WTC11 (cell line): ENCODE measurements around the gene DMD. TPM values are rescaled to one million over a fixed set of nuclear protein-coding genes. Genes with fewer than 3 reads are reported as not detected.

Source experiments
- ATAC-seq: fragments of 200-7000 bp; cut with Tn5 transposase; 2 replicates; pipeline ENCODE4 v1.10.0; 2021; ENCODE audit warnings: mild to moderate bottlenecking, moderate library complexity
- CTCF ChIA-PET: fragments of 300-600 bp; sonication (Branson Sonifier 250); formaldehyde crosslinking; loops from one replicate; lab custom pipeline; 2021; ENCODE audit warnings: antibody characterized with exemption; lab: Charles Lee
- POLR2A ChIA-PET: fragments of 350-600 bp; sonication (Branson Sonifier 250); formaldehyde crosslinking; loops from one replicate; lab custom pipeline; 2021; ENCODE audit warnings: antibody characterized with exemption; lab: Charles Lee
- DNase-seq: peaks from one replicate; pipeline ENCODE4 v3.0.0; 2021; ENCODE audit warnings: low spot score
- H3K27ac Mint-ChIP-seq: 2 replicates; pipeline ENCODE4 v1.8.0; 2021; ENCODE audit warnings: mixed read lengths
- H3K27me3 Mint-ChIP-seq: 2 replicates; pipeline ENCODE4 v1.8.0; 2021; ENCODE audit warnings: low read depth, mild to moderate bottlenecking, moderate library complexity, mixed read lengths
- H3K36me3 Mint-ChIP-seq: 2 replicates; pipeline ENCODE4 v1.8.0; 2021; ENCODE audit warnings: mixed read lengths
- H3K4me1 Mint-ChIP-seq: 2 replicates; pipeline ENCODE4 v1.8.0; 2022; ENCODE audit warnings: mixed read lengths
- H3K4me3 Mint-ChIP-seq: 2 replicates; pipeline ENCODE4 v1.8.0; 2021; ENCODE audit warnings: mild to moderate bottlenecking, moderate library complexity, mixed read lengths
- H3K9me3 Mint-ChIP-seq: 2 replicates; pipeline ENCODE4 v1.8.0; 2021; ENCODE audit warnings: mixed read lengths
- AFF4 ChIP-seq: sonication (generic); formaldehyde crosslinking; IDR thresholded peaks from 2 replicates; pipeline ENCODE4 v1.8.1; 2023; ENCODE audit warnings: mild to moderate bottlenecking, missing genetic modification reagents, borderline replicate concordance
- AR ChIP-seq: fragments of 250-450 bp; sonication (Bioruptor Pico); IDR thresholded peaks from 2 replicates; pipeline ENCODE4 v1.9.0; 2021; ENCODE audit warnings: mild to moderate bottlenecking
- CREB1 ChIP-seq: sonication (generic); formaldehyde crosslinking; IDR thresholded peaks from 2 replicates; pipeline ENCODE4 v1.8.0; 2023; ENCODE audit warnings: mild to moderate bottlenecking, missing genetic modification reagents
- ELF4 ChIP-seq: sonication (generic); formaldehyde crosslinking; IDR thresholded peaks from 2 replicates; pipeline ENCODE4 v1.8.1; 2022; ENCODE audit warnings: low read depth, mild to moderate bottlenecking, moderate library complexity, missing genetic modification reagents
- EMX1 ChIP-seq: fragments of 250-450 bp; sonication (Bioruptor Pico); IDR thresholded peaks from 2 replicates; pipeline ENCODE4 v1.8.0; 2021; ENCODE audit warnings: mild to moderate bottlenecking
- FOXK1 ChIP-seq: sonication (generic); formaldehyde crosslinking; IDR thresholded peaks from 2 replicates; pipeline ENCODE4 v1.8.0; 2022; ENCODE audit warnings: mild to moderate bottlenecking, moderate library complexity, missing genetic modification reagents
- GABPB1 ChIP-seq: sonication (generic); formaldehyde crosslinking; IDR thresholded peaks from 2 replicates; pipeline ENCODE4 v1.8.1; 2023; ENCODE audit warnings: mild to moderate bottlenecking, missing genetic modification reagents
- GRHL2 ChIP-seq: fragments of 250-450 bp; sonication (Bioruptor Pico); IDR thresholded peaks from 2 replicates; pipeline ENCODE4 v1.8.0; 2022; ENCODE audit warnings: mild to moderate bottlenecking, moderate library complexity; ENCODE audit not compliant: insufficient replicate concordance, severe bottlenecking
- HMGA2 ChIP-seq: fragments of 250-450 bp; sonication (Bioruptor Pico); IDR thresholded peaks from 2 replicates; pipeline ENCODE4 v1.4.0; 2021; ENCODE audit warnings: mild to moderate bottlenecking, moderate library complexity
- KAT7 ChIP-seq: sonication (generic); formaldehyde crosslinking; IDR thresholded peaks from 2 replicates; pipeline ENCODE4 v1.8.1; 2023; ENCODE audit warnings: missing genetic modification reagents, mild to moderate bottlenecking, borderline replicate concordance
- MLX ChIP-seq: sonication (generic); formaldehyde crosslinking; IDR thresholded peaks from 2 replicates; pipeline ENCODE4 v1.8.1; 2023; ENCODE audit warnings: mild to moderate bottlenecking, missing genetic modification reagents, moderate library complexity
- OVOL2 ChIP-seq: fragments of 250-450 bp; sonication (Bioruptor Pico); IDR thresholded peaks from 2 replicates; pipeline ENCODE4 v1.9.0; 2021; ENCODE audit warnings: mild to moderate bottlenecking, borderline replicate concordance
- PREB ChIP-seq: sonication (generic); formaldehyde crosslinking; IDR thresholded peaks from 2 replicates; pipeline ENCODE4 v1.8.1; 2022; ENCODE audit warnings: mild to moderate bottlenecking, missing genetic modification reagents, moderate library complexity, borderline replicate concordance
- RELA ChIP-seq: sonication (generic); formaldehyde crosslinking; IDR thresholded peaks from 2 replicates; pipeline ENCODE4 v1.8.1; 2022; ENCODE audit warnings: missing genetic modification reagents, mild to moderate bottlenecking, borderline replicate concordance
- RORB ChIP-seq: fragments of 250-450 bp; sonication (Bioruptor Pico); IDR thresholded peaks from 2 replicates; pipeline ENCODE4 v1.9.0; 2021; ENCODE audit warnings: mild to moderate bottlenecking
- SMAD4 ChIP-seq: sonication (generic); formaldehyde crosslinking; IDR thresholded peaks from 2 replicates; pipeline ENCODE4 v1.8.0; 2022; ENCODE audit warnings: mild to moderate bottlenecking, missing genetic modification reagents
- TCF7 ChIP-seq: sonication (generic); formaldehyde crosslinking; IDR thresholded peaks from 2 replicates; pipeline ENCODE4 v1.8.0; 2022; ENCODE audit warnings: mild to moderate bottlenecking, low read depth, missing genetic modification reagents, moderate library complexity
- ZNF317 ChIP-seq: sonication (generic); formaldehyde crosslinking; IDR thresholded peaks from 2 replicates; pipeline ENCODE4 v1.8.1; 2023; ENCODE audit warnings: low read depth, mild to moderate bottlenecking, moderate library complexity, missing genetic modification reagents, borderline replicate concordance
- ZNF671 ChIP-seq: fragments of 250-450 bp; sonication (Bioruptor Pico); IDR thresholded peaks from 2 replicates; pipeline ENCODE4 v1.8.0; 2021; ENCODE audit warnings: mild to moderate bottlenecking
- ZSCAN18 ChIP-seq: fragments of 250-450 bp; sonication (Bioruptor Pico); IDR thresholded peaks from 2 replicates; pipeline ENCODE4 v2.1.2; 2022; ENCODE audit warnings: mild to moderate bottlenecking, moderate library complexity
- total RNA-seq: library from RNA; stranded (reverse); gene quantifications from 3 replicates; pipeline ENCODE4 v1.2.3, GENCODE V29; 2021
- TF ChIP-seq, protein P1 (sequence below): sonication (generic); formaldehyde crosslinking; IDR thresholded peaks from 2 replicates; pipeline ENCODE4 v1.8.1; 2023; ENCODE audit warnings: mild to moderate bottlenecking, missing genetic modification reagents
- TF ChIP-seq, protein P2 (sequence below): fragments of 250-450 bp; sonication (Bioruptor Pico); IDR thresholded peaks from 2 replicates; pipeline ENCODE4 v1.8.0; 2021; ENCODE audit warnings: mild to moderate bottlenecking

Gene DMD
- total RNA-seq, 1 experiment from 2014 or later, result 9.1 TPM

- TF ChIP-seq OVOL2 (CRISPR knock-in tag), result no peak
- no peak for TF ChIP-seq RORB
- TF ChIP-seq HMGA2 (CRISPR knock-in tag), result no peak
- TF ChIP-seq RELA, result no peak
- no peak for TF ChIP-seq AFF4 (CRISPR knock-in tag)
- no peak for TF ChIP-seq FOXK1 (CRISPR knock-in tag)
- no peak for TF ChIP-seq TCF7 (CRISPR knock-in tag)
These were observed 196.4 kb downstream of the DMD start (continued) for GRCh38 chrX:33014949-33015348.

GRCh38 chrX:33014086-33014485, 197.3 kb downstream of the DMD start:
- ChIA-PET POLR2A (no interaction called here), CTCF (no interaction called here)
- Mint-ChIP-seq H3K4me1 (no peaks in the 10 kb centered on the region), H3K27me3 (no peaks in the 10 kb centered on the region), H3K36me3 (peaks cover 2% of the 10 kb centered on the region), H3K9me3 (peaks cover 8% of the 10 kb centered on the region), H3K4me3 (no peak overlapping the region), H3K27ac (no peak overlapping the region)
- ATAC-seq, result no peak
- TF ChIP-seq ZNF671 (CRISPR knock-in tag), result no peak
- TF ChIP-seq, protein P1, sequence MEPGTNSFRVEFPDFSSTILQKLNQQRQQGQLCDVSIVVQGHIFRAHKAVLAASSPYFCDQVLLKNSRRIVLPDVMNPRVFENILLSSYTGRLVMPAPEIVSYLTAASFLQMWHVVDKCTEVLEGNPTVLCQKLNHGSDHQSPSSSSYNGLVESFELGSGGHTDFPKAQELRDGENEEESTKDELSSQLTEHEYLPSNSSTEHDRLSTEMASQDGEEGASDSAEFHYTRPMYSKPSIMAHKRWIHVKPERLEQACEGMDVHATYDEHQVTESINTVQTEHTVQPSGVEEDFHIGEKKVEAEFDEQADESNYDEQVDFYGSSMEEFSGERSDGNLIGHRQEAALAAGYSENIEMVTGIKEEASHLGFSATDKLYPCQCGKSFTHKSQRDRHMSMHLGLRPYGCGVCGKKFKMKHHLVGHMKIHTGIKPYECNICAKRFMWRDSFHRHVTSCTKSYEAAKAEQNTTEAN (CRISPR knock-in tag), result no peak
- TF ChIP-seq, protein P2, sequence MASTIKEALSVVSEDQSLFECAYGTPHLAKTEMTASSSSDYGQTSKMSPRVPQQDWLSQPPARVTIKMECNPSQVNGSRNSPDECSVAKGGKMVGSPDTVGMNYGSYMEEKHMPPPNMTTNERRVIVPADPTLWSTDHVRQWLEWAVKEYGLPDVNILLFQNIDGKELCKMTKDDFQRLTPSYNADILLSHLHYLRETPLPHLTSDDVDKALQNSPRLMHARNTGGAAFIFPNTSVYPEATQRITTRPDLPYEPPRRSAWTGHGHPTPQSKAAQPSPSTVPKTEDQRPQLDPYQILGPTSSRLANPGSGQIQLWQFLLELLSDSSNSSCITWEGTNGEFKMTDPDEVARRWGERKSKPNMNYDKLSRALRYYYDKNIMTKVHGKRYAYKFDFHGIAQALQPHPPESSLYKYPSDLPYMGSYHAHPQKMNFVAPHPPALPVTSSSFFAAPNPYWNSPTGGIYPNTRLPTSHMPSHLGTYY (CRISPR knock-in tag), result no peak
- TF ChIP-seq AR, result no peak
- TF ChIP-seq ELF4, result no peak
- TF ChIP-seq GABPB1 (CRISPR knock-in tag), result no peak
- no peak for TF ChIP-seq ZNF317 (CRISPR knock-in tag)
- no peak for DNase-seq

- CTCF ChIA-PET, result no interaction called here
- H3K4me1 Mint-ChIP-seq, result no peaks in the 10 kb centered on the region
- H3K27me3 Mint-ChIP-seq, result no peaks in the 10 kb centered on the region
- no peak for ATAC-seq
- DNase-seq, result no peak
- no peak overlapping the region for H3K27ac Mint-ChIP-seq
- no peak overlapping the region for H3K4me3 Mint-ChIP-seq
- POLR2A ChIA-PET, result no interaction called here
- H3K9me3 Mint-ChIP-seq, result peaks cover 4% of the 10 kb centered on the region; the same call in 1 of the 2 replicates
- peaks cover 2% of the 10 kb centered on the region; the same call in 1 of the 2 replicates for H3K36me3 Mint-ChIP-seq
- TF ChIP-seq PREB (CRISPR knock-in tag), result no peak
- TF ChIP-seq SMAD4 (CRISPR knock-in tag), result no peak
- no peak for TF ChIP-seq MLX (CRISPR knock-in tag)
- no peak for TF ChIP-seq ZNF671 (CRISPR knock-in tag)
- no peak for TF ChIP-seq KAT7
- TF ChIP-seq ZSCAN18 (CRISPR knock-in tag), result no peak
- no peak for TF ChIP-seq CREB1
- no peak for TF ChIP-seq ZNF317 (CRISPR knock-in tag)
- TF ChIP-seq ELF4, result no peak
- no peak for TF ChIP-seq RORB
- TF ChIP-seq EMX1 (CRISPR knock-in tag), result no peak
- TF ChIP-seq GRHL2 (CRISPR knock-in tag), result no peak
- TF ChIP-seq TCF7 (CRISPR knock-in tag), result no peak
These were observed 210.2 kb downstream of the DMD start for GRCh38 chrX:33001107-33001506.
